SK-N-SH (cell line): ENCODE results near the gene PODNL1. TPM values are rescaled to one million over a fixed set of nuclear protein-coding genes. Genes with fewer than 3 reads are reported as not detected.

Experiments used
- CTCF ChIA-PET: fragments of 300-600, 350-600 bp; formaldehyde crosslinking; extraction: SDS; loops from one replicate; lab custom pipeline; 2021; lab: Yijun Ruan, JAX
- POLR2A ChIA-PET: fragments of 350-600 bp; sonication (Branson Sonifier 250); formaldehyde crosslinking; extraction: SDS; loops from one replicate; lab custom pipeline; 2020; ENCODE audit warnings: antibody characterized with exemption, inconsistent platforms; lab: Yijun Ruan, JAX
- DNase-seq: peaks from one replicate; pipeline ENCODE4 v3.0.0; 2012
- H2AFZ ChIP-seq: fragments of 200-600 bp; sonication (generic); 2 replicates; pipeline ENCODE4 v1.8.1; 2016; ENCODE audit warnings: antibody characterized with exemption, mild to moderate bottlenecking, low read depth
- H3F3A ChIP-seq: fragments of 200-600 bp; sonication (generic); replicated peaks from 2 replicates; pipeline ENCODE3; 2016; ENCODE audit warnings: antibody characterized with exemption, mild to moderate bottlenecking; ENCODE audit not compliant: insufficient read depth
- H3K27ac ChIP-seq, 2 experiments: fragments of 200-500 bp in 1 of 2; fragments of 200-600 bp in 1 of 2; sonication (Bioruptor generic) in 1 of 2; sonication (generic), shearing (Covaris generic) in 1 of 2; 2 replicates each; pipeline versions ENCODE4 v1.5.1 to v1.6.1; 2014 to 2016; ENCODE audit warnings: low read depth in 2 of 2, inconsistent platforms in 1 of 2, low read length in 1 of 2, mild to moderate bottlenecking in 1 of 2, mixed read lengths in 1 of 2
- H3K27me3 ChIP-seq: fragments of 200-600 bp; sonication (generic), shearing (Covaris generic); 2 replicates; pipeline ENCODE4 v1.6.1; 2016; ENCODE audit warnings: mixed run types; ENCODE audit not compliant: insufficient read depth
- H3K36me3 ChIP-seq, 2 experiments: fragments of 200-500 bp in 1 of 2; fragments of 200-600 bp in 1 of 2; sonication (Bioruptor generic) in 1 of 2; sonication (generic) in 1 of 2; replicated peaks in 1 of 2; 2 replicates each; pipeline versions ENCODE3 to v1.5.1; 2014 to 2016; ENCODE audit warnings: low read length in 1 of 2, mild to moderate bottlenecking in 1 of 2; ENCODE audit not compliant: insufficient read depth in 2 of 2, control insufficient read depth in 1 of 2
- H3K4me1 ChIP-seq, 2 experiments: fragments of 200-500 bp in 1 of 2; fragments of 200-600 bp in 1 of 2; sonication (Bioruptor generic) in 1 of 2; sonication (generic), shearing (Covaris generic) in 1 of 2; 2 replicates each; pipeline versions ENCODE4 v1.5.1 to v1.6.1; 2014 to 2016; ENCODE audit warnings: low read depth in 1 of 2, low read length in 1 of 2, mixed run types in 1 of 2; ENCODE audit not compliant: insufficient read depth in 2 of 2, control insufficient read depth in 1 of 2
- H3K4me2 ChIP-seq: fragments of 200-600 bp; sonication (generic), shearing (Covaris generic); 2 replicates; pipeline ENCODE4 v1.6.1; 2017; ENCODE audit warnings: mixed run types
- H3K4me3 ChIP-seq, 2 experiments: fragments of 200-500 bp in 1 of 2; fragments of 200-600 bp in 1 of 2; sonication (Bioruptor generic) in 1 of 2; sonication (generic), shearing (Covaris generic) in 1 of 2; 2 replicates each; pipeline versions ENCODE4 v1.5.1 to v1.8.1; 2014 to 2016; ENCODE audit warnings: low read depth in 2 of 2, inconsistent platforms in 1 of 2, low read length in 1 of 2, mild to moderate bottlenecking in 1 of 2, mixed read lengths in 1 of 2, moderate library complexity in 1 of 2
- H3K79me2 ChIP-seq: fragments of 200-600 bp; sonication (generic); 2 replicates; pipeline ENCODE4 v1.8.1; 2017; ENCODE audit warnings: mild to moderate bottlenecking; ENCODE audit not compliant: insufficient read depth
- H3K9ac ChIP-seq: fragments of 200-600 bp; sonication (generic); 2 replicates; pipeline ENCODE4 v1.6.1; 2017; ENCODE audit warnings: mixed run types
- H3K9me2 ChIP-seq: fragments of 200-600 bp; sonication (generic); 2 replicates; pipeline ENCODE4 v1.6.1; 2017; ENCODE audit warnings: mixed run types
- H3K9me3 ChIP-seq: fragments of 200-600 bp; sonication (generic); 2 replicates; pipeline ENCODE4 v1.6.1; 2017; ENCODE audit warnings: mixed run types, mild to moderate bottlenecking, moderate library complexity
- H4K20me1 ChIP-seq: fragments of 200-600 bp; sonication (generic); 2 replicates; pipeline ENCODE4 v1.6.1; 2017; ENCODE audit warnings: mild to moderate bottlenecking, mixed run types; ENCODE audit not compliant: insufficient read depth
- CHD2 ChIP-seq: fragments of 150-350 bp; IDR thresholded peaks from 2 replicates; pipeline ENCODE4 v1.6.1; 2018; ENCODE audit warnings: low read length; ENCODE audit not compliant: partially characterized antibody
- ELF1 ChIP-seq: IDR thresholded peaks from 2 replicates; pipeline ENCODE4 v1.4.0; 2012
- EP300 ChIP-seq, 2 experiments: IDR thresholded peaks; 2 replicates each; pipeline versions ENCODE4 v1.4.0 to v1.6.1; 2012; ENCODE audit warnings: borderline replicate concordance in 1 of 2, low read depth in 1 of 2, low read length in 1 of 2
- FOSL2 ChIP-seq: IDR thresholded peaks from 2 replicates; pipeline ENCODE4 v1.4.0; 2012; ENCODE audit warnings: low read depth, mild to moderate bottlenecking, moderate library complexity, borderline replicate concordance
- GABPA ChIP-seq: IDR thresholded peaks from 2 replicates; pipeline ENCODE4 v1.4.0; 2012; ENCODE audit warnings: low read depth, mild to moderate bottlenecking
- GATA2 ChIP-seq: sonication (generic); formaldehyde crosslinking; IDR thresholded peaks from 2 replicates; pipeline ENCODE4 v1.5.0; 2020; ENCODE audit warnings: mild to moderate bottlenecking, missing genetic modification reagents
- NFIC ChIP-seq: IDR thresholded peaks from 2 replicates; pipeline ENCODE4 v1.4.0; 2012; ENCODE audit warnings: borderline replicate concordance
- NRF1 ChIP-seq: IDR thresholded peaks from 2 replicates; pipeline ENCODE4 v1.6.1; 2012; ENCODE audit warnings: low read depth, mild to moderate bottlenecking, low read length
- POLR2AphosphoS5 ChIP-seq: IDR thresholded peaks from 2 replicates; pipeline ENCODE4 v1.6.1; 2012; ENCODE audit warnings: low read depth, low read length
- RFX5 ChIP-seq: IDR thresholded peaks from 2 replicates; pipeline ENCODE4 v1.6.1; 2012; ENCODE audit warnings: mild to moderate bottlenecking, improper control_type of control experiment, low read length
- YY1 ChIP-seq: IDR thresholded peaks from 2 replicates; pipeline ENCODE4 v1.4.0; 2012; ENCODE audit warnings: low read depth, mild to moderate bottlenecking
- WGBS: methylation state at CpG from one replicate; pipeline ENCODE4 v1.1.6; 2017; ENCODE audit warnings: low lambda C conversion rate; 5-methylcytosine and 5-hydroxymethylcytosine counted together
- polyA plus RNA-seq, 3 experiments: library from polyadenylated mRNA; depleted of rRNA; stranded (reverse); fragments of >200 nt; gene quantifications; 2 replicates each; pipeline ENCODE4 v1.2.3, GENCODE V29; 2012
- TF ChIP-seq, protein P1 (sequence below): fragments of 150-350 bp; IDR thresholded peaks from 2 replicates; pipeline ENCODE4 v1.6.1; 2016; ENCODE audit warnings: mild to moderate bottlenecking, low read depth, low read length
- TF ChIP-seq, protein P2 (sequence below): fragments of 150-350 bp; IDR thresholded peaks from 2 replicates; pipeline ENCODE4 v1.6.1; 2017; ENCODE audit warnings: antibody characterized with exemption, low read length, low read depth, borderline replicate concordance
- TF ChIP-seq, protein P3 (sequence below): IDR thresholded peaks from 2 replicates; pipeline ENCODE4 v1.4.0; 2012; ENCODE audit warnings: low read depth, borderline replicate concordance
- TF ChIP-seq, protein P4 (sequence below): IDR thresholded peaks from 2 replicates; pipeline ENCODE4; 2012
- TF ChIP-seq, protein P5 (sequence below): IDR thresholded peaks from 2 replicates; pipeline ENCODE4 v1.4.0; 2012; ENCODE audit warnings: low read depth, borderline replicate concordance

Gene PODNL1
- polyA plus RNA-seq, 1 of the 3 experiments (the other 2 are of a cell fraction): 7.5 TPM

DNA sequence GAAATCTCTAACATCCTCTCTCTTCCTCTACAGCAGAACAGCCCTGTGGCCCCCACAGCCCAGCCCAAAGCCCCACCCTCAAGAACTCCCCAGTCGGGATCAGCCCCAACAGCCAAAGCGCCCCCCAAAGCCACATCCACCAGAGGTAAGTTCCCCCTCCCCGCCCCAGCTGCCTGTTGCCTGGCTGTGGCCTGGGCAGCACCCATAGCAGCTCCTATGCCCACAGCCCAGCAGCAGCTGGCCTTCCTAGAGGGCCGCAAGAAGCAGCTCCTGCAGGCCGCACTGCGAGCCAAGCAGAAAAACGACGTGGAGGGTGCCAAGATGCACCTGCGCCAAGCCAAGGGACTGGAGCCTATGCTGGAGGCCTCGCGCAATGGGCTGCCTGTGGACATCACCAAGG, 17.7 kb downstream of the PODNL1 start:
- Histone ChIP-seq H3K9ac (no peak overlapping the region), H3K27me3 (no peaks in the 10 kb centered on the region), H3F3A (no peaks in the 10 kb centered on the region), H3K9me3 (no peaks in the 10 kb centered on the region), H3K4me2 (no peak overlapping the region), H3K79me2 (no peaks in the 10 kb centered on the region), H2AFZ (no peak overlapping the region), H3K4me1 (no peaks in the 10 kb centered on the region), H3K4me3 (no peak overlapping the region), H4K20me1 (no peaks in the 10 kb centered on the region), H3K9me2 (no peaks in the 10 kb centered on the region), H3K27ac (no peak overlapping the region), H3K36me3 (peaks cover 13 to 16% of the 10 kb centered on the region in 2 experiments)
- WGBS: 98% methylated on average over 9 of the region's 11 CpGs
- CTCF ChIA-PET: interaction anchor here (1.0 to 1.3 kb wide), 3 partner anchors 40 to 152 kb away, joined by 3 to 5 read pairs (median 5); partner anchors contain the start of gene MISP3
- no peak for TF ChIP-seq NRF1
- TF ChIP-seq RFX5: no peak
- TF ChIP-seq, protein P1, sequence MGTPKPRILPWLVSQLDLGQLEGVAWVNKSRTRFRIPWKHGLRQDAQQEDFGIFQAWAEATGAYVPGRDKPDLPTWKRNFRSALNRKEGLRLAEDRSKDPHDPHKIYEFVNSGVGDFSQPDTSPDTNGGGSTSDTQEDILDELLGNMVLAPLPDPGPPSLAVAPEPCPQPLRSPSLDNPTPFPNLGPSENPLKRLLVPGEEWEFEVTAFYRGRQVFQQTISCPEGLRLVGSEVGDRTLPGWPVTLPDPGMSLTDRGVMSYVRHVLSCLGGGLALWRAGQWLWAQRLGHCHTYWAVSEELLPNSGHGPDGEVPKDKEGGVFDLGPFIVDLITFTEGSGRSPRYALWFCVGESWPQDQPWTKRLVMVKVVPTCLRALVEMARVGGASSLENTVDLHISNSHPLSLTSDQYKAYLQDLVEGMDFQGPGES: no peak
- no peak for TF ChIP-seq CHD2
- TF ChIP-seq, protein P2, sequence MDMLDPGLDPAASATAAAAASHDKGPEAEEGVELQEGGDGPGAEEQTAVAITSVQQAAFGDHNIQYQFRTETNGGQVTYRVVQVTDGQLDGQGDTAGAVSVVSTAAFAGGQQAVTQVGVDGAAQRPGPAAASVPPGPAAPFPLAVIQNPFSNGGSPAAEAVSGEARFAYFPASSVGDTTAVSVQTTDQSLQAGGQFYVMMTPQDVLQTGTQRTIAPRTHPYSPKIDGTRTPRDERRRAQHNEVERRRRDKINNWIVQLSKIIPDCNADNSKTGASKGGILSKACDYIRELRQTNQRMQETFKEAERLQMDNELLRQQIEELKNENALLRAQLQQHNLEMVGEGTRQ: no peak
- peak; percentile 15 for DNase-seq
- POLR2A ChIA-PET: no interaction called here

DNA sequence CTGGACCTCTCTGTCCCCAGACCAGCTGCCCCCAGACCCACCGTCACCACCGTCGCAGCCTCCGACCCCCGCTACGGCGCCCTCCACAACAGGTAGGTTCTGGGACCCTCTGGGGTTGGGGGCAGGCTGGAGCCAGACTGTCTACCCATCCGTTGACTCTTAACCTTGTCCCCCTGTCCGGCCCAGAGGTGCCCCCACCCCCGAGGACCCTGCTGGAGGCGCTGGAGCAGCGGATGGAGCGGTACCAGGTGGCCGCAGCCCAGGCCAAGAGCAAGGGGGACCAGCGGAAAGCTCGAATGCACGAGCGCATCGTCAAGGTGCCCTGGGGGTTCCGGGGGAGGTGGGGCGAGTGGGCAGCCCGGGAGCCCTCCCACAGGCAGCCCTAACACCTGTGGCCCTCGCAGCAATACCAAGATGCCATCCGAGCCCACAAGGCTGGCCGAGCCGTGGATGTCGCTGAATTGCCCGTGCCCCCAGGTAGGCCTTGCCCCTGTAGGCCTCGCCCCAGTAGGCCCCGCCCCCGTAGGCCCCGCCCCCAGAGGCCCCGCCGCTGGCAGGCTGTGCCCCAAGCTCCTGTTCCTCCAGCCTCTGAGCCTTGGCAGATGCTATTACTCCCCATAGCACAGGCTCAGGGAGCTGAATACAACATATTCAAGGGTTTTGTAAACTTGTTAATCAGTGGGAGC, 19.3 kb downstream of the PODNL1 start:
- Histone ChIP-seq H3K27ac (no peak overlapping the region), H3K9me2 (no peaks in the 10 kb centered on the region), H2AFZ (no peak overlapping the region), H3K4me2 (no peak overlapping the region), H4K20me1 (no peaks in the 10 kb centered on the region), H3F3A (no peaks in the 10 kb centered on the region), H3K79me2 (no peaks in the 10 kb centered on the region), H3K9me3 (no peaks in the 10 kb centered on the region), H3K27me3 (no peaks in the 10 kb centered on the region), H3K4me1 (no peaks in the 10 kb centered on the region), H3K4me3 (no peak overlapping the region), H3K36me3 (peaks cover 13 to 21% of the 10 kb centered on the region in 2 experiments), H3K9ac (no peak overlapping the region)
- WGBS: 83% methylated on average over 6 of the region's 34 CpGs
- TF ChIP-seq, protein P3, sequence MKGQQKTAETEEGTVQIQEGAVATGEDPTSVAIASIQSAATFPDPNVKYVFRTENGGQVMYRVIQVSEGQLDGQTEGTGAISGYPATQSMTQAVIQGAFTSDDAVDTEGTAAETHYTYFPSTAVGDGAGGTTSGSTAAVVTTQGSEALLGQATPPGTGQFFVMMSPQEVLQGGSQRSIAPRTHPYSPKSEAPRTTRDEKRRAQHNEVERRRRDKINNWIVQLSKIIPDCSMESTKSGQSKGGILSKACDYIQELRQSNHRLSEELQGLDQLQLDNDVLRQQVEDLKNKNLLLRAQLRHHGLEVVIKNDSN: no peak
- no peak for TF ChIP-seq CHD2
- no peak for TF ChIP-seq GABPA
- TF ChIP-seq GATA2 (CRISPR knock-in tag): no peak
- no peak for TF ChIP-seq NFIC
- TF ChIP-seq EP300 (IDR thresholded peaks at IDR 0.05; ENCODE audit: borderline replicate concordance in 1 of 2, low read depth in 1 of 2, low read length in 1 of 2): no peak
- TF ChIP-seq, protein P4, sequence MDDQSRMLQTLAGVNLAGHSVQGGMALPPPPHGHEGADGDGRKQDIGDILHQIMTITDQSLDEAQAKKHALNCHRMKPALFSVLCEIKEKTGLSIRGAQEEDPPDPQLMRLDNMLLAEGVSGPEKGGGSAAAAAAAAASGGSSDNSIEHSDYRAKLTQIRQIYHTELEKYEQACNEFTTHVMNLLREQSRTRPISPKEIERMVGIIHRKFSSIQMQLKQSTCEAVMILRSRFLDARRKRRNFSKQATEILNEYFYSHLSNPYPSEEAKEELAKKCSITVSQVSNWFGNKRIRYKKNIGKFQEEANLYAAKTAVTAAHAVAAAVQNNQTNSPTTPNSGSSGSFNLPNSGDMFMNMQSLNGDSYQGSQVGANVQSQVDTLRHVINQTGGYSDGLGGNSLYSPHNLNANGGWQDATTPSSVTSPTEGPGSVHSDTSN: no peak
- no peak for TF ChIP-seq RFX5
- TF ChIP-seq, protein P5, sequence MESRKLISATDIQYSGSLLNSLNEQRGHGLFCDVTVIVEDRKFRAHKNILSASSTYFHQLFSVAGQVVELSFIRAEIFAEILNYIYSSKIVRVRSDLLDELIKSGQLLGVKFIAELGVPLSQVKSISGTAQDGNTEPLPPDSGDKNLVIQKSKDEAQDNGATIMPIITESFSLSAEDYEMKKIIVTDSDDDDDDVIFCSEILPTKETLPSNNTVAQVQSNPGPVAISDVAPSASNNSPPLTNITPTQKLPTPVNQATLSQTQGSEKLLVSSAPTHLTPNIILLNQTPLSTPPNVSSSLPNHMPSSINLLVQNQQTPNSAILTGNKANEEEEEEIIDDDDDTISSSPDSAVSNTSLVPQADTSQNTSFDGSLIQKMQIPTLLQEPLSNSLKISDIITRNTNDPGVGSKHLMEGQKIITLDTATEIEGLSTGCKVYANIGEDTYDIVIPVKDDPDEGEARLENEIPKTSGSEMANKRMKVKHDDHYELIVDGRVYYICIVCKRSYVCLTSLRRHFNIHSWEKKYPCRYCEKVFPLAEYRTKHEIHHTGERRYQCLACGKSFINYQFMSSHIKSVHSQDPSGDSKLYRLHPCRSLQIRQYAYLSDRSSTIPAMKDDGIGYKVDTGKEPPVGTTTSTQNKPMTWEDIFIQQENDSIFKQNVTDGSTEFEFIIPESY: no peak
- TF ChIP-seq ELF1: no peak
- no peak for TF ChIP-seq FOSL2
- no peak for TF ChIP-seq POLR2AphosphoS5
- no peak for TF ChIP-seq YY1
- peak; percentile 40 for DNase-seq
- ChIA-PET POLR2A (no interaction called here), CTCF (interaction anchor here (0.8 to 1.3 kb wide), 3 partner anchors 15 to 152 kb away, joined by 3 to 4 read pairs (median 3); partner anchors contain the start of gene IL27RA)
